ENCODE data around the gene REPIN1.

DNA sequence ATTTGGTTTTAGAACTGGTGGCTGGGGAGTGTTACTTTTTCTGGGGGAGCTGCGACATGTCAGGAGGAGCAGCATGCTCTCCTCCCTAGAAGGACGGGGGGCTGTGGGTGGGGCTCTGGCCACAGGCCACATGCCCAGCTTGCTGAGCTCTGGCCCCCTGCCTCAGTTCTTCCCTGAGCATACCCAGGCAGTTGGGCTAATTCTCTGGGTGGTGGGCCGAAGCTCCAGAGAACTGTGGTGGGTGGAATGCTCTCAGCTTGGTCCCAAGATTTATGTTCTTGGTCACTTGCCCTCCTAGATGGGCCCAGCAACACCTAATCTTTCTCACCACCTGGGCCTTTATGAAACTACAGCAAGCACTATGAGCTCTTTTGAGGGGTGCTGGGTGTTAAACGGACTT lies 5.4 kb downstream of the REPIN1 start:
- TF ChIP-seq, protein P1, sequence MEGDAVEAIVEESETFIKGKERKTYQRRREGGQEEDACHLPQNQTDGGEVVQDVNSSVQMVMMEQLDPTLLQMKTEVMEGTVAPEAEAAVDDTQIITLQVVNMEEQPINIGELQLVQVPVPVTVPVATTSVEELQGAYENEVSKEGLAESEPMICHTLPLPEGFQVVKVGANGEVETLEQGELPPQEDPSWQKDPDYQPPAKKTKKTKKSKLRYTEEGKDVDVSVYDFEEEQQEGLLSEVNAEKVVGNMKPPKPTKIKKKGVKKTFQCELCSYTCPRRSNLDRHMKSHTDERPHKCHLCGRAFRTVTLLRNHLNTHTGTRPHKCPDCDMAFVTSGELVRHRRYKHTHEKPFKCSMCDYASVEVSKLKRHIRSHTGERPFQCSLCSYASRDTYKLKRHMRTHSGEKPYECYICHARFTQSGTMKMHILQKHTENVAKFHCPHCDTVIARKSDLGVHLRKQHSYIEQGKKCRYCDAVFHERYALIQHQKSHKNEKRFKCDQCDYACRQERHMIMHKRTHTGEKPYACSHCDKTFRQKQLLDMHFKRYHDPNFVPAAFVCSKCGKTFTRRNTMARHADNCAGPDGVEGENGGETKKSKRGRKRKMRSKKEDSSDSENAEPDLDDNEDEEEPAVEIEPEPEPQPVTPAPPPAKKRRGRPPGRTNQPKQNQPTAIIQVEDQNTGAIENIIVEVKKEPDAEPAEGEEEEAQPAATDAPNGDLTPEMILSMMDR (conservative IDR thresholded peaks at IDR 0.05; ENCODE audit: low read length): no peak
- TF ChIP-seq EZH2phosphoT487 (IDR thresholded peaks at IDR 0.05; ENCODE audit: borderline replicate concordance): no peak

Measured in Loucy (cell line).